SK-N-MC (cell line): ENCODE results near the gene LELP1.

Experiments used
- EZH2 ChIP-seq: fragments of 200-600 bp; sonication (generic); IDR thresholded peaks from one replicate; pipeline ENCODE4 v1.6.1; 2017; ENCODE audit warnings: antibody characterized with exemption
- FOXP2 ChIP-seq: optimal IDR thresholded peaks from 2 replicates; pipeline ENCODE3; 2011; ENCODE audit warnings: mild to moderate bottlenecking, moderate library complexity; ENCODE audit not compliant: insufficient read depth; ENCODE audit errors: extremely low read length, control extremely low read depth
- POLR2AphosphoS5 ChIP-seq: IDR thresholded peaks from 2 replicates; pipeline ENCODE4 v1.6.1; 2012; ENCODE audit warnings: mild to moderate bottlenecking, low read depth, low read length, borderline replicate concordance

DNA sequence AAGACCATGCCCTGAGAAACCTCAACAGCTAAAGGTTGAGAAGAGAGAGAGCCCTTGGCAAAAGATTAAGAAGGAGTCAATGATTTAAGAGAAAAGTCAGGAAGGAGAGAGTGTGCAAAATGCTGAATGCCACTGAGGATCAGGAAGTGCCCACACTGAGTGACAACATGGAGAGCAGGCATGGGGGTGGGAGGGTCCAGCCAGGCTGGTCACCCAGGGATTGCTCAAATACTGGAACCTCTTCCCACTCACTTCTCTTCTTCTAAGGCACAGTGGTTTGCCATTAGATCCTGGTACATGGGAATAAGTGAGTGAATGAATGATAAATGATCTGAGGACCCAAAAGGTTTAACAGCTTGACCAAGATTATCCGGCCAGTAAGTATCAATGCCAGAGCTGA, 25.3 kb downstream of the LELP1 start:
- TF ChIP-seq POLR2AphosphoS5 = no peak
- no peak for TF ChIP-seq EZH2
- TF ChIP-seq FOXP2 = no peak
